ENCODE data around the gene ORAI2.

Gene ORAI2

GRCh38 chr7:102467581-102468477 lies 34.5 kb downstream of the ORAI2 start:
- Histone ChIP-seq H3K27me3 (ENCODE audit: insufficient read depth, poor library complexity, severe bottlenecking) (no peaks in the 10 kb centered on the region), H3K4me3 (replicated peaks; ENCODE audit: insufficient read depth, low read length) (no peak overlapping the region), H3K27ac (replicated peaks) (no peak overlapping the region)
- TF ChIP-seq SPI1 (IDR thresholded peaks at IDR 0.05; ENCODE audit: borderline replicate concordance, low read depth) (no peak), POLR2AphosphoS5 (IDR thresholded peaks at IDR 0.05; ENCODE audit: low read depth) (no peak), GABPA (IDR thresholded peaks at IDR 0.05; ENCODE audit: low read depth) (no peak), REST (IDR thresholded peaks at IDR 0.05; ENCODE audit: insufficient replicate concordance, low read depth) (no peak), CTCF (IDR thresholded peaks at IDR 0.05; ENCODE audit: insufficient read depth, low read length) (no peak)
- DNase-seq (ENCODE audit: low read depth in 1 of 2, low spot score in 1 of 2), result no peak

DNA sequence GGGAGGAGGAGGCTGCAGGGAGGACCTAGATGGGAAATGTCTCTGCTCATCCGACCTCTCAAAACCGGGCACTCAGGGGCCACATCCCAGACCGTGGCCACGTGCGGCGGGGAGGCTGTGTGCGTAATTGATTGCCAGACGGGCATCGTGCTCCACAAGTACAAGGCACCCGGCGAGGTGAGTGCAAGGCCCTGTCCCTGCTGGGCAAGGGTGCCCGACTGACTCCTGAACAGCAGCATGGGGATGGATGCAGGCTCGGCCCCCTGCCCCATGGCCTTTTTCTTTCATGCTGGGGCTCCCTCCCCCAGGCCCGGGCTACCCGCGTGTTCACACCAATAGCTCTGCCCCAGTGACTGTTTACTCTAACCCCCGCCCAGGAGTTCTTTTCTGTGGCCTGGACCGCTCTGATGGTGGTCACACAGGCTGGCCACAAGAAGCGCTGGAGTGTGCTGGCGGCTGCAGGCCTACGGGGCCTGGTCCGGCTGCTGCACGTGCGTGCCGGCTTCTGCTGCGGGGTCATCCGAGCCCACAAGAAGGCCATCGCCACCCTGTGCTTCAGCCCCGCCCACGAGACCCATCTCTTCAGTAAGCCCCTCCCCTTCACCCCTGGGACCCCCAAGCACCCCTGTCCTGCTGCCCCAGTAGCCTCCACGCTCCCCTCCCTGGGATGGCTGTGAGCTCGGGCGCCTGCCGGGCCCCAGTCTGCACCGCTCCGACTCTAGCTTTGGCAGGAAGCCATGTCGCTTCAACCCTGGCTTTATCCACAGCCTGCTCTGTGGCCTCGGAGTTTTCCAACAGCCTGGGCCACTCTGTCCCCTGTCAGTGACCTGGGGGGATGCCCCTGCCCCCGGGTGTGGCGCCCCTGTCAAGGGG lies 35.3 kb downstream of the ORAI2 start:
- no peak for DNase-seq (ENCODE audit: low read depth in 1 of 2, low spot score in 1 of 2)
- Histone ChIP-seq H3K27ac (replicated peaks) (no peak overlapping the region), H3K4me3 (replicated peaks; ENCODE audit: insufficient read depth, low read length) (no peak overlapping the region), H3K27me3 (ENCODE audit: insufficient read depth, poor library complexity, severe bottlenecking) (no peaks in the 10 kb centered on the region)
- TF ChIP-seq SPI1 (IDR thresholded peaks at IDR 0.05; ENCODE audit: borderline replicate concordance, low read depth) (no peak), GABPA (IDR thresholded peaks at IDR 0.05; ENCODE audit: low read depth) (no peak), REST (IDR thresholded peaks at IDR 0.05; ENCODE audit: insufficient replicate concordance, low read depth) (no peak), CTCF (IDR thresholded peaks at IDR 0.05; ENCODE audit: insufficient read depth, low read length) (no peak), POLR2AphosphoS5 (IDR thresholded peaks at IDR 0.05; ENCODE audit: low read depth) (no peak)

GRCh38 chr7:102469351-102469971 lies 36.1 kb downstream of the ORAI2 start:
- no peak for DNase-seq (ENCODE audit: low read depth in 1 of 2, low spot score in 1 of 2)
- Histone ChIP-seq H3K4me3 (replicated peaks; ENCODE audit: insufficient read depth, low read length) (no peak overlapping the region), H3K27ac (replicated peaks) (no peak overlapping the region), H3K27me3 (ENCODE audit: insufficient read depth, poor library complexity, severe bottlenecking) (no peaks in the 10 kb centered on the region)
- TF ChIP-seq REST (IDR thresholded peaks at IDR 0.05; ENCODE audit: insufficient replicate concordance, low read depth) (no peak), GABPA (IDR thresholded peaks at IDR 0.05; ENCODE audit: low read depth) (no peak), CTCF (IDR thresholded peaks at IDR 0.05; ENCODE audit: insufficient read depth, low read length) (no peak), POLR2AphosphoS5 (IDR thresholded peaks at IDR 0.05; ENCODE audit: low read depth) (no peak), SPI1 (IDR thresholded peaks at IDR 0.05; ENCODE audit: borderline replicate concordance, low read depth) (no peak)
